Measurements from ENCODE around the gene SLC66A1.

Gene SLC66A1

DNA sequence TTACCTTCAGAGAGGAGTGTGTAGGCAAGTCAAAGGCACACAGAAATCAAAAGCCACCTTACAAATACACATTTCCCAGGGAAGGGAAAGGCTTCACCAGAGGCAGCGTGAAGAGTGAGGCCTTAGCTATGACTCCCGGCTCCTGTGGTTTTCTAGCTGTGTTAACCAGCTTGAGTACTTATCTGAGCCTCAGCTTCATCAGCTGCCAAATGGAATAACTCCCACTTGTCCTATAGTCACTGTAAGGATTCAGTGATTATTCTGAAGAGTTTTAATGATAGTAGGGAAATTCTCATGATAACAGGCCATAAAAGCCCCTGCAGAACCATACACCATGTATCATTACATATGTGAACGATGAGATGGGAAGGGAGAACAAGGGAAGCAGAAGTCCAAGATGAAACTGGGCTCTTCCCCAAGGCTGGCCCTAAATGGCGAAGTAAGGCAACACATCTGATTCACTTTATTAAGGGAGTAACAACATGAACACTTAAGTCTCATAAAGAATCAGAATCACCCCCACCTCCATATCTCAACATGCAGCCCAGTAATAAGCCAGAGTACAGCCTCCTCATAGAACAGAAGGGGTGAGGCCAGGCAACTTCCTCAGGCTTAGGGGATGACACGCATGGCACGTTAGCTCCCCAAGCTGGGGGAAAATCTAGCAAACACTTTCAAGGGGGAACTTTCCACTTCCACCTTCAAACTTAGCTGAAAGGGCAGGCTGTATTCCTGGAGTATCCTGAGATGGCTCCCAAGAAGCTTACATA is 63.7 kb downstream of the SLC66A1 start:
- DNase-seq (ENCODE audit: low read depth in 1 of 2, low spot score in 1 of 2) = no peak

DNA sequence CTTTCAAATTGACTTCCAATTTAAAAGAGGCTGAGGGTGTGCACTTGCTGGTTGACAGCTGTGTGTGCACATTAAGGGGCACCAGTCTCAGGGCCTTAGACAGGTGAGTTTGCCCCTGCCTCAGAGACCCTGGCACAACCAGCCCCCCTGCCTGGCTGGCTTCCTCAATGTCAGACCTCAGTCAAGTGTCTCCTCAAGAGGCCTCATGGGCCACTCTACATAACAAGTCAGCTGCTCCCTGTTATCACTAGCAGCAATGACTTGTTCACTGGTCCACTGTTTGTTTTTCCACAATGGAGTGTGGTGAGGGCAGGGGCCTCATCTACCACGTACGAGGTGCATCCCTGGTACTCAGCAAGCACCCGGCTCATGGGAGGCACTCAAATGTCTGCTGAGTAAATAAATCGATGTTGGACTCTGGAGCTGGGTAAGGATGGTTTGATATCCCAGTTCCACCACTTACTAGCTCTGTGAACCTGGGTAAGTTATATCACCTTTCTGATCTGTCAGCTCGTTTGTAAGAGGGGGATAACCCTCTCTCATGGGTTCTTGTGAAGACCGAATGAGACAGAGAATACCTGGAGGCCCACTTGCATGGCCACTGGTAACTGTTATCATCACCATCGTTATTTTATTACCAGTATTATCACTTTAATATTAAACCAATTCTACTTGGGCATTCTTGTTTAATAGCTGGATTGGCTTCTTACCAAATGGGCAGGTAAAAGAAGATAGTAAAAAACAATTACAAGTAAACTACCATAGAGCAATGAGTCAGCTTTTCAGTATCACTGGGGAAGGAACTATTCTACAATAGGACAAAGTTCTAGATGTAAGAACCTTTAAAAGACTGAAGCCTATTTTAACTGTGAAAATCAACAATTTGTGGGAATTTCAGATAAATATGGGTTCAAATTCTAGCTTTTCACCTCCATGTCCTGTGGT is 64.6 kb downstream of the SLC66A1 start:
- DNase-seq (ENCODE audit: low read depth in 1 of 2, low spot score in 1 of 2) = no peak

DNA sequence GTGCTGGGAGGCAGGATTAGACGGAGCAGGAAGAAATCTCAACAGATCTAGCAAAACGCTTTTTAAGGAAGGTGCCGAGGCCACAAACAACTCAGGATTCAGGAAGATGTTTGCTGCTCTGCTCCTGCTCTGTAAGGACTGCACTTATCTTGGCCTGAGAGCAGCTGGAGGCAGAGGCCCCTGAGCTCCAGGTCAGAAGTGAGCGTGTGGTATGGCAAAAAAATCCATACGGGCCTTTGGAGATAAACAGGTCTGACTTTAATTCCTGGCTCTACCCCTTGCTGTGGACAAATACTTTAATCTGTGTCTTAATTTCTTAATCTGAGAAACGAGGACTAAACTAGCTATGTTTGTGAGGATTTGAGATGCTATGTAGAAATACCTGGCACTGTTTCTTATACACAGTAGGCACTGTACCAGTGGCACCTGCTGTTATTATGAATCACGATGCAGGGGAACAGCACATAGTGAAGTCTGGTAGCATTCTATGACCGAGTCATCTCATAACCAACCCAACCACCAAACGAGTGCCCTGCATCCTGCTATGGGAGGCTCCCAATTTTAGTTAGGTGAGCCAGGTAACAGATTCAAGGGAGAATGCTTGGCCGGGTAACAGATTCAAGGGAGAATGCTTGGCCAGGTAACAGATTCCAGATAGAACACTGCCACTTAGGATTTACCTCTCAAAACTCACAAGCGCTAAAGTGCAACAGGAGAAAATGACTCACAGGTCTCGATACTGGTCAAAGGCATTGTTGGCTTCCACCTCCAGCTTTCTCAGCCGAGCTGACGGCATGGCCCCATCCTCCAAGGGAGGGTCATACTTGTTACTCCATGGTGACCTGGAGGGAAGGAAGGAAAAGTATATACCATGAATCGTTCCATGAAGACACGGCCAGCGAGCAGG is 65.9 kb downstream of the SLC66A1 start:
- DNase-seq (ENCODE audit: low read depth in 1 of 2, low spot score in 1 of 2) = no peak

All from stimulated activated CD4-positive, alpha-beta T cell treated with anti-CD3 and anti-CD28 coated beads, Interleukin-15, amount 100 ng/mL, for 1 hour (primary cell).